NCI-H774 (cell line): ENCODE measurements around the gene SH3BP5L.
"Not testable (repeated sequence)": the region's sequence is repeated elsewhere in the genome, so short reads cannot be mapped to it uniquely, and the experiment has no call there.

Experiments used
- DNase-seq: peaks from one replicate; lab custom pipeline; 2025; lab: John Stamatoyannopoulos, UW

Gene SH3BP5L

GRCh38 chr1:248810000-248810726 lies 15.6 kb downstream of the SH3BP5L start:
- no peak for DNase-seq

DNA sequence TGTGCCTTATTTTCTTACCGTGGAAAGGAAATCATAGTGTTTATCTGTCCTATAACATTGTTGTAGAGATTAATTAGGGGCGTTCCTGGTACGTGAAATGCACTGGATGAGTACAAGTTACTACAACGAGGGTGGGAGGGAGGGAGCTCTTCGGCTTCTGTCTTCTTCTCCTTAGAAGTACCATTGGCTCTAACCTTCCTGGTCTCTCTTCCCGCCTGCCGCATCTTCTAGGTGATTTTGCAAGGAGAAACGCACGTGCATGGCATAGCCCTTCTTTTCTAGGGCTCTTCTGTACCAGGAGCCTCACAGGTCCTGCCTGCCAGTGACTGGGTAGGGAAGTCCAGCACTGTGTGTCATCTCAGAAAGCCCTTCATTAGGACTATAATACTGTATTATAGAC lies 16.8 kb downstream of the SH3BP5L start:
- no peak for DNase-seq

DNA sequence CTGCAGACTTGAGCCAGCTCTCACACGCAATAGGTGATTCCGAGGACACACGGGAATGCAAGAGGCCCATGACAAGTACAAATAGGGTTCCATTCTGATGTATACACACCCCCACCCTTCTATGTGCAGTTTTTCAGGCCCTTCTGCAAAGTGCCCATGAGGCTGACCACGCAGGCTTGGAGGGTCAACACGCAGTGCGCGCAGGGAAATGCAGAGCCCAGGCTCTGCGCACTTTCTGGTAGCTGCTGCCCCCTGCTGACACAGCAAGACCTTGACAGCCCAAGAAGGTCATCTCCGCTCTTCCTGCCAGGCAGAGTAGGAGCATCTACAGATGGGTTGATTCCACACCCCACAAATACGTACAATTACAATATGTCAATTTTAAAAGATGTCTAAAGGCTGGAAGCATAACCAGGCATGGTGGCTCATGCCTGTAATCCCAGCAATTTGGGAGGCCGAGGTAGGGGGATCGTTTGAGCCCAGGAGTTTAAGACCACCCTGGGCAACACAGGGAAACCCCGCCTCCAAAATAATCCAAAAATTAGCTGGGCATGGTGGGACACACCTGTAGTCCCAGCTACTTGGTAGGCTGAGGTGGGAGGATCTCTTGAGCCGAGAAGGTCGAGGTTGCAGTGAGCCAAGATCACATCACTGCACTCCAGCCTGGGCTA lies 18.5 kb downstream of the SH3BP5L start:
- peak; percentile 40 for DNase-seq

GRCh38 chr1:248805876-248806275 lies 19.8 kb downstream of the SH3BP5L start:
- DNase-seq = no peak

DNA sequence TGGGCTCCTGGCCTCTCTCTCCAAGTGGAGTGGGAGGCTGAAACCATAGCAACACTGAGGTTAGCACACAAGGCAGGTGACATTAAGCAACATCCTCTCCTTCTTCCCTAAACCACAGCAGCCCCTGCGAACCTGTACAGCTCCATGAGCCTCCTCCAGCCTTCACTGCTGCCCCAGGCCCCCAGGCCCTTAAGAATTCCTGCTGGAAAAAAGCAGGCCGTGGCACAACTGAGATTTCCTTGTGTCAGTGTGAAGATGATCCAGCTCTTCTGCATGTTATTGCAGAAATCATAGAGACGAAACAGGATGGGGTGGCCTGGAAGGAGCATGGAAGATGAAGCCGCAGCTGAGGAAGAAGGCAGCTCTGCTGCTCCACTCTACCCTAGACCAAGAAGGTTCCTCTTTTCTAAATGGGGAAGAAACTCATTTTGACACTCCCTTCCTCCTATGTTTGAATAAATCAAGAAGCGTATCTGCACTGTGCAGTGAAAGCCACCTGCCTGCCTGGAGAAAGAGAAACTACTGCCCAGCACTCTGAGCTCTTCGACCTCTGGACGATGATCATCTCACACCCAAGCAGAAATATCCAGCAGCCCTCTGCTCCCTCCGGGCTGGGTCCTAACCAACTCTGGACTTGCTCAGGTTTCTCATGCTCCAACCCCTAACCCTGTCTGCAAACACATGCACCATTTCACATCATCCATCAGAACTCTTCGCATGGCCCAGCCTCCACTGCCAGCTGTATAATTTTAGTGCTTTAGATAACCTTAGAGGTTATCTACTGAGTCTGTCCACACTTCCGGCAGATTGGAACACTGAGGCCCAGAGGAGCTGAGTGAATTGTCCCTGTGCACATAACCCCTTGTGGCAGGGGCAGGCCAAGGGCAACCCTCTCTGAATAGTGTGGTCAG lies 20.7 kb downstream of the SH3BP5L start:
- no peak for DNase-seq

- DNase-seq = not testable (repeated sequence)
Measured at GRCh38 chr1:248803501-248803900, 22.2 kb downstream of the SH3BP5L start.

DNA sequence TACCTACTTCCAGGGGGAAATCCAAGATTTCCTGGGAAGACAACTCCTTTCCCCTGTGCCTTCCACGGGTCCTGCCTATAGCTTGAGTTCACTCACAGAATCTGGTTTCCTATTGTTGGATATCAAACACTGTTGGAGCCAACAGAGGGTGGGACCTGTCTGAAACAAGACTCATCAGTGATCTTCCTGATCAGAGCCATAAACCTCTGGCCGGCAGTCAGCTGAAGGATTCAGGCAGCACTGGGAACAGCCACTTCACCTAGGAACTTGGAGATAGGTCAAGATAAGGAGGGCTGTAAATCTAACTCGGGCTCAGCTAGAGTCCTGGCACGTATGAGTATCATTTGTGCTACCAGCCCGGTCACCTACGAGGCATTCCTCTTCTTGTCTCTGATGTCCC lies 23.3 kb downstream of the SH3BP5L start:
- no peak for DNase-seq

- DNase-seq = no peak
Measured at GRCh38 chr1:248800459-248800858, 25.3 kb downstream of the SH3BP5L start.

DNA sequence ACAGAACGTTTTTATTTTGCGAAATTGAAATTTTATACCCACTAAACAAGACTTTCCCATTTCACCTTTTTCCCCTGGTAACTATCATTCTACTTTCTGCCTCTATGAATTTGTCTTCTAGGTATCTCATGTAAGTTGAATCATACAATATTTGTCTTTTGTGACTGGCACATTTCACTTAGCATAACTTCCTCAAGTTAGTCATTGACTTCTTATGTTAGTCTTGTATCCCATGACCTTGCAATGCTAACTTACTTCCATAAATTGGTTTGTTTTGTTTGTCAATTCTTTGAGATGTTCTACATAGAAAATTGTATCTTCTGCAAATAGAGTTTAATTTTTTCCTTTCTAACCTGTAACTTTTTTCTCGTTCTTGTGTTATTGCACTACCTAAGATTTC lies 26.9 kb downstream of the SH3BP5L start:
- DNase-seq = no peak

GRCh38 chr1:248794663-248795062 lies 31.1 kb downstream of the SH3BP5L start:
- DNase-seq = not testable (repeated sequence)

DNA sequence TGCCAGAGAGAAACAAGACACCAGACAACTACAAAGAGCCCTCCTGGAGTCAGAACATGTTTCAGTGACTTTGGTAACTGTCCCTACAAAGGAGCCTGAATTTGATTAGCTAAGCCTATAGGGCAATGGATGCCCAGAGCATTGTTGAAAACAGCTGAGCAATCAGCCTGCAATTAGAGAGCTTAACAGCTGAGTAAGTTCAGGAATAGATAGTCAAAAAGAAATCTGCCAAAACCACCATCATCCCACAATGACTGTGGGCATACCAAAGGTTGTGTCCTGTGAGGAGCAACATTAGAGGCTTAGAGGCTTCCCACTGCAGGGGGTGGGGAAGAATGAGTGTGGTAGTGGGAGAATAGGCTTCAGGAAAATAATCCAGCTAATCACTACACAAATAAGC lies 32.1 kb downstream of the SH3BP5L start:
- no peak for DNase-seq

DNA sequence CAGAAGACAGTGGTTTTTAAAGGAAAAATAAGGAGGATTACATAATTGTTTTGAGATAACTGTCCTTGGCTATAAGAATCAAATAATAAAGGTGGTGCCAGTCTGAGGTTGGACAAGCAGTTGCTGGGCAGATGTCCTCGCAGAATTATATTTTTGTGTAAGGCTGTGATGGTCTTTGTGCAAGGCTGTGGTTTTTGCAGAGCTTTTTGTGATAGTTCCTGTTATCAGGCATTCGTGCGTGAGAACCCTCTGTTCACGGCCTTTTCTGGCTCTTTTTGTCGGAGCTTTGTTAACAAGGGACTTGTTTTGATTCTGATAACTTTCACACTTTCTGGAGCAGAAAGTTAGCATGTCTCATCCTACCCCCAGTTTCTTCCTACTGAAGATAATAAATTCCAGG lies 33.4 kb downstream of the SH3BP5L start:
- DNase-seq = no peak

- DNase-seq = no peak
Measured at GRCh38 chr1:248791010-248791409, 34.7 kb downstream of the SH3BP5L start.

- no peak for DNase-seq
Measured at GRCh38 chr1:248790456-248790855, 35.3 kb downstream of the SH3BP5L start.

DNA sequence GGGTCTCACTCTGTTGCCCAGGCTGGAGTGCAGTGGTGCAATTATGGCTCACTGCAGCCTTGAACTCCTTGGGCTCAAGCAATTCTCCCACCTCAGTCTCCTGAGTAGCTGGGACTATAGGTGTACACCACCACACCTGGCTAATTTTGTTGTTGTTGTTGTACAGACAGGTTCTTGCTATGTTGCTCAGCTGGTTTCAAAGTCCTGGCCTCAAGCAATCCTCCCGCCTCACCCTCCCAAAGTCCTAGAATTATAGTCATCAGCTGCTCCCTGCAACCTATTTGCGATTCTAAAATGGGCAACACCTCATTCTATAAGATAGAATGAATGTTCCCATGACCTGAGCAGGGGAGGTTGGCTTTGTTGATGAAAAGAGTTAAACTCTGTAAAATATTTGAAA lies 36.4 kb downstream of the SH3BP5L start:
- not testable (repeated sequence) for DNase-seq

- no peak for DNase-seq
Measured at GRCh38 chr1:248788327-248788726, 37.4 kb downstream of the SH3BP5L start.

DNA sequence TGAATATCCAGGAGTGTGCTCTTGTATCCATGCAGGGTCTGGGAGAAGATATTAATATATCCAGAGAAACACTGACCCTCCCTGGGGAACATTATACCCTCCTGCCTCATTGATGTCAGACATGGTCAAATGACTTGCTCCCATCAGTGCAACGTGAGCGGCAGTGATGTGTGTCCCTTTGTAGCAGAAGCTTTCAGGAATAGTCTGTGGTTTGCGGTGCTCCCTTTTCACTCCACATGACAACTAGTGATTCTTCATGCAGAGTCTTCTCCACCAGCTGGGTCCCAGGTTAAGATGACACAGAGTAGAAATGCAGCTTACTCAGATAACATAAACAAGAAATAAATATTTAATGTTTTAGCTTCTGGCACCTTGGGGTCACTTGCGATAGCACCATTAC lies 38.3 kb downstream of the SH3BP5L start:
- DNase-seq = no peak

GRCh38 chr1:248786156-248786555 lies 39.6 kb downstream of the SH3BP5L start:
- DNase-seq = no peak

DNA sequence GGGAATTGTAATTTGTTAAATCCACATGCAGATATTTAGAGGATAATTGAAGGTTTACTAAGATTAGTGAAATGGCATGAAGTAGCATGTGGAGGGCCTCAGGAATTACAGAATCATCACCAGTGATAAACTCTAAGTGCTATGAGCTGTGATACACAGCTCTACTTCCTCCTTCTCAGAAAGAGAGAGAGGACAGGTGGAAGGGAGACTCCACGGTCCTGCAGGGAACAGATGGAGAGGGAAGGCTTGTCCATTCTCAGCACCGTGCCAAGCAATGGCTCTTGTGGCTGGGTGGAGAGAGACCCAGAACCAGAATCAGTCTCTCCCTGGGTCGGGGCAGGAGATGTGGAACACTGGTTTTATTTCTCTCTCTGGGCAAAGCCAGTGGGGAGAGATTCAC lies 42.3 kb downstream of the SH3BP5L start:
- no peak for DNase-seq

DNA sequence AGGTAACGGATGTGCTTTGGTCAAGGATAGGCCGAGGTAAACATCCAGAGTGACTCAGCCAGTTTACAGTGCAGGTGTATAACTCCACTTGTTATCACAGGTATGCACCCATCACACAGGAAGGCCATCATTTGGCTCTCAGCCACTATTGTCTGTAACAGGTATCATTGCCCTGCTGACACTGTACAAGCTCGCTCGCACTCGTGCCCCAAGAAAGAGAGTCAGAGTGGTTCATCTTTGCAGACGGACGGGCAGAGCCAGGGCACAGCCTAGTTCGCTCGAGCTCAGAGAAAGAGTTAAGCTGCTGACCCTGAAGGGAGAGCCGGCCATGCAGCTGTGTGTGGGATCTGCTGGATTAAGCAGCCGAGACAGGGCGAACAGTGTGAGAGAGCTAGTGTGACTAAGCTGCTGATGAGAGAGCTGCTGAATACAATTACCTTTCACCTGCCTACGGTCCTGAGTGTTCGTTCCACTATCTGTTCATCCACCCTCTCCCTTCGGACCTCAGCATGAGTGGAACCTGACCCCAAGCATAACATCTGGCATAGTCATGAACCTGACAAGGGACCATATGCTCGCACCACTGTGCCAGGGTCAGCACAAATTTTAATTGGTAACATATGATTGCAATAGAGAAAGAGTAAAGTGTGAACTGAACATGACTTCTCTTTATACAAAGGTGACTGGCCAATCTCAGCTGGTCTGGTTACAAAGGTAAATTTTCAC lies 43.1 kb downstream of the SH3BP5L start:
- DNase-seq = no peak

DNA sequence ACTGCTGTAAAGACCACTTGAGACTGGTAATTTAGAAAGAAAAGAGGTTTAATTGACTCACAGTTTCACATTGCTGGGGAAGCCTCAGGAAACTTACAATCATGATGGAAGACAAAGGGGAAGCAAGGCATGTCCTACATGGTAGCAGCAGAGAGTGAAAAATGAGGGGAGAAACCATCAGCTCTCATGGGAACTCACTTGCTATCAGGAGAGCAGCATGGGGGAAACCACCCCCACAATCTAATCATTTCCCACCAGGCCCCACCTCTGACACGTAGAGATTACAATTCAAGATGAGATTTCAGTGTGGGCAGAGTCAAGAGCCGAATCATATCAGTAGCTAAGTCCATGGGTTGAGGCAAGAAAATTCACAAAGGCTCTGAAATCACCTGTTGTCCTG lies 46.4 kb downstream of the SH3BP5L start:
- DNase-seq = no peak

DNA sequence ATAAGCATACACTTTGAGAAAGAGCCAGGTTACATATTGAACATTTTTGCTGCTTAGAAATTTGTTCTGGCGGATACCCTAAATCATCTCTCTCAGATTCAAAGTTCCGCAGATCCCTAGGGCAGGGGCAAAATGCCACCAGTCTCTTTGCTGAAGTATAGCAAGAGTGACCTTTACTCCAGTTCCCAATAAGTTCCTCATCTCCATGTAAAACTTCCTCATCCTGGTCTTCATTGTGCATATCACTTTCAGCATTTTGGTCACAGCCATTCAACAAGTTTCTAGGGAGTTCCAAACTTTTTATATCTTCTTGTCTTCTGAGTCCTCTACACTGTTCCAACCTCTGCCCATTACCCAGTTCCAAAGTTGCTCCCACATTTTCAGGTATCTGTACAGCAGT lies 46.8 kb downstream of the SH3BP5L start:
- no peak for DNase-seq
